ENCODE data around the gene FPR2. TPM values are rescaled to one million over a fixed set of nuclear protein-coding genes. Genes with fewer than 3 reads are reported as not detected.

FPR2 gene
- total RNA-seq, 2 donors from 2014 or later: 0.30 to 3.9 TPM

DNA sequence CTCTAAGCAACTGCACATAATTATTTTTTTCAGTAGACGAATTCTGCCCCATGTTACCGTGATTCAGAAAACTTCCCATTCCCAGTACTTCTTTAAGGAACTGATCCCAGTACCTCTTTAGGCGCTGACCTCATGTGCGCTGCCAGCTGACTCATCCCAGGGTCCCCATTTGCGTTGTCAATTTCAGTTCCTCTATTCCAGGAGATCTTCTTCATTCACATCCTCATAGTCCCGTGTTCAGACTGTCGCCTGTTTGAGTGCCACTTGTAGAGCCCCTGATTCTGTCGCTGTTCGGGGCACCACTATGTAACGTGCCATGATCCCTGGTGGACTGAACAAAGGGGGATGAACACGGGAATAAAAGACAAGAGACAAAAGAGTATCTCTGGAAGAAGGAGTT, 50.4 kb downstream of the FPR2 start:
- TF ChIP-seq, protein P1, sequence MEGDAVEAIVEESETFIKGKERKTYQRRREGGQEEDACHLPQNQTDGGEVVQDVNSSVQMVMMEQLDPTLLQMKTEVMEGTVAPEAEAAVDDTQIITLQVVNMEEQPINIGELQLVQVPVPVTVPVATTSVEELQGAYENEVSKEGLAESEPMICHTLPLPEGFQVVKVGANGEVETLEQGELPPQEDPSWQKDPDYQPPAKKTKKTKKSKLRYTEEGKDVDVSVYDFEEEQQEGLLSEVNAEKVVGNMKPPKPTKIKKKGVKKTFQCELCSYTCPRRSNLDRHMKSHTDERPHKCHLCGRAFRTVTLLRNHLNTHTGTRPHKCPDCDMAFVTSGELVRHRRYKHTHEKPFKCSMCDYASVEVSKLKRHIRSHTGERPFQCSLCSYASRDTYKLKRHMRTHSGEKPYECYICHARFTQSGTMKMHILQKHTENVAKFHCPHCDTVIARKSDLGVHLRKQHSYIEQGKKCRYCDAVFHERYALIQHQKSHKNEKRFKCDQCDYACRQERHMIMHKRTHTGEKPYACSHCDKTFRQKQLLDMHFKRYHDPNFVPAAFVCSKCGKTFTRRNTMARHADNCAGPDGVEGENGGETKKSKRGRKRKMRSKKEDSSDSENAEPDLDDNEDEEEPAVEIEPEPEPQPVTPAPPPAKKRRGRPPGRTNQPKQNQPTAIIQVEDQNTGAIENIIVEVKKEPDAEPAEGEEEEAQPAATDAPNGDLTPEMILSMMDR (IDR thresholded peaks at IDR 0.05): no peak
- no peak for DNase-seq (ENCODE audit: low spot score)
- H3K27me3 ChIP-seq: no peaks in the 10 kb centered on the region
- peaks cover 0 to 26% of the 10 kb centered on the region in 2 donors for H3K4me1 ChIP-seq
- no peaks in the 10 kb centered on the region for H3K36me3 ChIP-seq
- no peaks in the 10 kb centered on the region for H3K9me3 ChIP-seq
- H3K4me3 ChIP-seq: no peak overlapping the region
- H3K27ac ChIP-seq: peak overlapping the region; percentile 16 to 18

DNA sequence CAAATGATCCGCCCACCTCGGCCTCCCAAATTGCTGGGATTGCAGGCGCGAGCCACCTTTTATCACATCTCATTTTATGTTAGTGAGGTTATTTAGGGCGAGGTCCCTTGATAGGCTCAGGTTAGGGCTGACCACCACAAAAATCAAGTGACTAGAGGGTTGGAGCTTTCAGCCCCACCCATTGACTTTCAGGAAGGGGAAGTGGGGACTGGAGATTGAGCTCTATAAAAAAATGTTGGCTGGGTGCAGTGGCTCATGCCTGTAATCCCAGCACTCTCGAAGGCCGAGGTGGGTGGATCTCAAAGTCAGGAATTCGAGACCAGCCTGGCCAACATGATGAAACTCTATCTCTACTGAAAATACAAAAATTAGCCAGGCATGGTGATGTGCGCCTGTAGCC, 54.1 kb downstream of the FPR2 start:
- no peak for DNase-seq (ENCODE audit: low spot score)
- Histone ChIP-seq H3K27ac (no peak overlapping the region), H3K9me3 (no peaks in the 10 kb centered on the region), H3K27me3 (no peaks in the 10 kb centered on the region), H3K4me3 (no peak overlapping the region), H3K36me3 (no peaks in the 10 kb centered on the region), H3K4me1 (peaks cover 0 to 10% of the 10 kb centered on the region in 2 donors)
- TF ChIP-seq, protein P1 (IDR thresholded peaks at IDR 0.05): no peak

DNA sequence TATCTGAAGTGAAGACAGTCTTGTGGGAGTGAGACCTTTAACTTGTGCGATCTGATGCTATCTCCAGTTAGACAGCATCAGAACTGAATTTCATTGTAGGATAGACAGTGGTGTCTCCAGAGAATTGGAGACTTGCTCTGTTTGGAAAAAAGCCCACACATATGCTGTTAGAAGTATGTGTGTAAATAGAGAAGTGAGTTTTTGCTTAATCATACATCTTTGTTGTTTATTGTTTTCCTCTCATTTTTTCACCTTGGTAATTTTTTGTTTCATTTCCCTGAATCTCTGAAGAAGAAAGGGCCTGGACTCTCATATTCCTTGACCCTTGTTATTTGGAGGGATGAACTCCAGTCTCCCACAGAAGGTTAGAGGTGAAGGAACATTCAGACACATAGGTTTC, 55.7 kb downstream of the FPR2 start:
- no peak overlapping the region for H3K27ac ChIP-seq
- no peaks in the 10 kb centered on the region for H3K9me3 ChIP-seq
- TF ChIP-seq, protein P1 (IDR thresholded peaks at IDR 0.05): no peak
- H3K27me3 ChIP-seq: no peaks in the 10 kb centered on the region
- no peak for DNase-seq (ENCODE audit: low spot score)
- H3K4me3 ChIP-seq: no peak overlapping the region
- peaks cover 0 to 6% of the 10 kb centered on the region in 2 donors for H3K4me1 ChIP-seq
- H3K36me3 ChIP-seq: no peaks in the 10 kb centered on the region

DNA sequence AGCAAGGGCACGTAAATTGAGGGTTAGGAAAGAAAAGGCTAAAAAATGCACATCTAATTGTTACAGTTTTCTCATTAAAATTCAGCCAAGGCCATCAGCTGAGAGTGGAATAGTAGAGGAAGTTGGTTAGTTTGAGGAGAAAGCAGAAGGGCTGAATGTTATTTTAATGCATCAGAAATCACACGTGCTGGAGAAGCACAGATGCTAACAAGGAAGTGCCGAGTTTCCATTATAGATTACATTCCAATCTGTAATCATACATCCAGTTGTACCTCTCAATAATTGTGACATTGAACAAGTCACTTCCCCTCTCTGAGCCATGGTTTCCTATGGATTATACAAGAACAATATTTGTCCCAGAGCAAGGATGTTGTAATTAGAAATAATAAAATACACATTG, 59.0 kb downstream of the FPR2 start:
- TF ChIP-seq, protein P1 (IDR thresholded peaks at IDR 0.05): no peak
- H3K9me3 ChIP-seq: no peaks in the 10 kb centered on the region
- peaks cover 0 to 6% of the 10 kb centered on the region in 2 donors for H3K4me1 ChIP-seq
- H3K27ac ChIP-seq: no peak overlapping the region
- DNase-seq (ENCODE audit: low spot score): no peak
- no peak overlapping the region for H3K4me3 ChIP-seq
- H3K27me3 ChIP-seq: no peaks in the 10 kb centered on the region
- no peaks in the 10 kb centered on the region for H3K36me3 ChIP-seq

Other genes with a start within 250 kb of the FPR2 start
- under 1 TPM; 0.16 to 0.44 TPM for gene SIGLEC6, start 229.5 kb upstream of the FPR2 start, total RNA-seq
- 1 to 10 TPM; 3.0 to 4.6 TPM for gene ZNF175, start 189.9 kb upstream of the FPR2 start, total RNA-seq
- 1 to 10 TPM in 1 of 2 donors, not detected in 1; 1.7 TPM for gene SIGLEC5, start 130.8 kb upstream of the FPR2 start, total RNA-seq
- under 1 TPM; 0.26 to 0.31 TPM for gene SIGLEC14, start 114.4 kb upstream of the FPR2 start, total RNA-seq
- gene SPACA6, start 67.8 kb upstream of the FPR2 start, total RNA-seq: 1 to 10 TPM; 3.7 to 6.4 TPM
- 10 to 100 TPM; 27.0 to 52.0 TPM for gene HAS1, start 37.2 kb upstream of the FPR2 start, total RNA-seq
- gene FPR1, start 9.3 kb upstream of the FPR2 start, total RNA-seq: 10 to 100 TPM in 1 of 2 donors, 1 to 10 TPM in 1; 4.4 to 22.7 TPM
- 10 to 100 TPM in 1 of 2 donors, 1 to 10 TPM in 1; 1.4 to 14.7 TPM for gene FPR3, start 34.0 kb downstream of the FPR2 start, total RNA-seq
- gene ZNF577, start 126.8 kb downstream of the FPR2 start, total RNA-seq: 1 to 10 TPM; 6.4 to 9.5 TPM
- 1 to 10 TPM; 7.2 to 7.4 TPM for gene ZNF649, start 143.8 kb downstream of the FPR2 start, total RNA-seq
- 1 to 10 TPM; 4.1 to 5.2 TPM for gene ZNF613, start 166.3 kb downstream of the FPR2 start, total RNA-seq
- 1 to 10 TPM; 5.7 to 6.5 TPM for gene ZNF350, start 225.7 kb downstream of the FPR2 start, total RNA-seq
- gene ZNF615, start 247.0 kb downstream of the FPR2 start, total RNA-seq: 10 to 100 TPM; 10.4 to 10.8 TPM

Measured in right atrium auricular region (tissue), 2 donors.